Measurements from ENCODE around the gene RAPGEF6.

The RAPGEF6 gene

GRCh38 chr5:131534974-131535373 is 100.1 kb downstream of the RAPGEF6 start:
- no peak overlapping the region for H3K4me3 ChIP-seq (ENCODE audit: low read depth, low read length)
- no peak for DNase-seq (ENCODE audit: low read depth)
- no peak for TF ChIP-seq CTCF (IDR thresholded peaks at IDR 0.05; ENCODE audit: low read depth, low read length, missing control alignments)
- in situ Hi-C loops (cut with HindIII; ENCODE audit: low sequenced_read_pairs) = no loop called here

GRCh38 chr5:131533836-131534235 is 101.2 kb downstream of the RAPGEF6 start:
- DNase-seq (ENCODE audit: low read depth) = no peak
- TF ChIP-seq CTCF (IDR thresholded peaks at IDR 0.05; ENCODE audit: low read depth, low read length, missing control alignments) = peak; percentile 11
- in situ Hi-C loops (cut with HindIII; ENCODE audit: low sequenced_read_pairs) = no loop called here
- H3K4me3 ChIP-seq (ENCODE audit: low read depth, low read length) = no peak overlapping the region

DNA sequence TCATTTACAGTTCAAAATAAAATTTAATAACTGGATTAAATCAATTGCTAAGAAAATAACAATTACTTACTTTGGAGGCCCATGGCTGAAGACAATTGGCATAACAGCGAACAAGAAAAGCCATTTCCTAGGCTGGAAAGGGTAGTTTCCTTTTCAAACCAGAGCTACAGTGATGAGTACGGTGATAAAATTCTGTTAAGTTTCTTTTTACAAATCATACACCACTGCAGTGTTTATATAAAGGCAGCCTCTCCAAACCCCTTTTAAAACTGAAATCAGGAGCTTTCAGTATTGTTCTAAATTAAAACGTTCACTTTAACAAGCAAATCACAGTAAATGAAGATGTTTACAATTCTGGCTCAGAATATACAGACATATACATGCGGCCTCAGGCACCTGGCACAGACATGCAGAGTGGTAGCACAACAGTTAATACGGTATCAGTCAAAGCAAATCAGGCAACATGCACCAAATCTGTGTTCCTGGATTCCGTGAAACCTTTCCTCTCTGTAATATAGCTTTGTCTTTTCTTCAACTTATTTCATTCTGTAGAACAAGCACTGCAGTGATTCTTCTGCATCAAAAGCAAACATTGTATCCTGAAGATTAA is 102.9 kb downstream of the RAPGEF6 start:
- TF ChIP-seq CTCF (IDR thresholded peaks at IDR 0.05; ENCODE audit: low read depth, low read length, missing control alignments) = no peak
- H3K4me3 ChIP-seq (ENCODE audit: low read depth, low read length) = no peak overlapping the region
- in situ Hi-C loops (cut with HindIII; ENCODE audit: low sequenced_read_pairs) = no loop called here
- DNase-seq (ENCODE audit: low read depth) = no peak

DNA sequence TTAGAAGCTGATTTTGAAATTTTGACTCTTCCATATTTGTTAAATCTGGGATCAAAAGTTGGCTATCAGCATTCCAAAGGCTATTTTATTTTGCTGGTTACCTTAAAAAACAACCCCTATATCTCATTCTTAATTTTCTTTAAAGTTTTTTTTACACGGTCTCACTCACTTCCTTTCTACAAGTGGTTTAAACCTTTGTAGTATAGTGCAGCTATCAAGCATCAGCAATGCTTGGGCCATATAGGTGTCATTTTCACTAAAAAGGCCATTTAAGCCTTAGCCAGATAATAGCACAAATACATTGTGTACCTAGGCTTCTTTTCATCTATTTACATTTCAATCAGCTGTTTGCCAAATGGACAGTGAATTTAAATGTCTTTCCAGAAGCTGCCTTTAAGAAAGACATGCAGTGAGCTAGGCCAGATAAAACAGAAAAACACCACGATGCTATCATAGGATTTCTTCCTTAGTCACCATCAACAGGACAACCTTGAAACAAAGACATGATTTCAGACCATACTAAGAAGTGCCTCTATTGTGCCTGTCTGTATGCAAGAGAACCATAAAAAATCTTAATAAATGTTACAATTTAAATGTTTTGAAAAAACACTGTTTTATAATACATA is 104.2 kb downstream of the RAPGEF6 start:
- in situ Hi-C loops (cut with HindIII; ENCODE audit: low sequenced_read_pairs) = no loop called here

GRCh38 chr5:131528682-131529081 is 106.3 kb downstream of the RAPGEF6 start:
- DNase-seq (ENCODE audit: low read depth) = no peak
- H3K4me3 ChIP-seq (ENCODE audit: low read depth, low read length) = no peak overlapping the region
- in situ Hi-C loops (cut with HindIII; ENCODE audit: low sequenced_read_pairs) = no loop called here
- TF ChIP-seq CTCF (IDR thresholded peaks at IDR 0.05; ENCODE audit: low read depth, low read length, missing control alignments) = no peak

More for the DNA sequence above, 104.2 kb downstream of the RAPGEF6 start:
- TF ChIP-seq CTCF (IDR thresholded peaks at IDR 0.05; ENCODE audit: low read depth, low read length, missing control alignments) = no peak
- no peak overlapping the region for H3K4me3 ChIP-seq (ENCODE audit: low read depth, low read length)
- no peak for DNase-seq (ENCODE audit: low read depth)

GRCh38 chr5:131525805-131526204 is 109.2 kb downstream of the RAPGEF6 start:
- in situ Hi-C loops (cut with HindIII; ENCODE audit: low sequenced_read_pairs) = no loop called here
- no peak overlapping the region for H3K4me3 ChIP-seq (ENCODE audit: low read depth, low read length)
- TF ChIP-seq CTCF (IDR thresholded peaks at IDR 0.05; ENCODE audit: low read depth, low read length, missing control alignments) = no peak
- no peak for DNase-seq (ENCODE audit: low read depth)
